Activated CD4-positive, alpha-beta T cell treated with anti-CD3 and anti-CD28 coated beads, Interleukin-2, Interleukin-4, amounts not matched to agents 100 ng/mL and 50 ng/mL, durations not matched to agents 16 hours and 8 hours (primary cell): Measurements from ENCODE around the gene MLEC.
"Not testable (repeated sequence)": the region's sequence is repeated elsewhere in the genome, so short reads cannot be mapped to it uniquely, and the experiment has no call there.

ENCODE experiments used
- DNase-seq: peaks from one replicate; pipeline ENCODE4 v3.0.0-alpha.2; 2020; ENCODE audit warnings: low spot score

Gene MLEC

DNA sequence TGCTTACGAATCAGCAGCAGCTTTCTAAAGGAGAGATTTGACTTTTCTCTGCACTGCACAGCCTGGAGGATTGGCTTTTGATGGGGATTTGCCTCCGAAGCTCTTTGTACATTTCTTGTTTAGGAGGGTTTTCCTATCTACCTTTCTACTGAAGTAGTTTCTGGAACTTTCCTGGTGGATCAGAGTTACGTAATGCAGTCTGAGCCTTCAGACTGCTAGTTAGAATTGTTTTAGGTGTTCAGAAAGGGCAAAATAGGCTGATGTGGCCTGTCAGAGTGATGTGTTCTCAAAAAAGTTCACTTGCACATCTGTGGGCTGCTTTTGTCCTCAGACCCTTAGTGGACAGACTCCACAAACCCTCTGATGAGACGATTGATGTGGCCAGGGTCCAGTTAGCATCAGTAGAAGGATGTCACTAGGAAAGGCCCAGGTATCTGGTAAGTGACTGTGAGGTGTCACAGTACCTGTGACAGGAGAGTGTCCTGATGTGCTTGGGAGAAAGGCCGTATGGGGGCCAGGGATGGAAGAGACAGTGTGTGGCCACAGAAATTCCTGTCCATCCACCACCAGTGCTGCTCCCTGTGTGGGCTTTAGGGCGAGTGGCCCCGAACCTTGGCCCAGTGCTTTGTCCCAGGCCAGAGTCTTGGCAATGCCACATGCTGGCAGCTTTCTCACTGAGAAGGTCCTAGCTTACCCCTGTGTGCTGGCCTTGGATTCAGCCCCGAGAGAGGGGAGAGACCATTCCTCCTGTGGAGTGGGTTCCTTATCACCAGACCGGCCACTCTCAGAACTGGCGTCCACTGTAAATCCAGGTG, 34.2 kb downstream of the MLEC start:
- DNase-seq, result no peak

DNA sequence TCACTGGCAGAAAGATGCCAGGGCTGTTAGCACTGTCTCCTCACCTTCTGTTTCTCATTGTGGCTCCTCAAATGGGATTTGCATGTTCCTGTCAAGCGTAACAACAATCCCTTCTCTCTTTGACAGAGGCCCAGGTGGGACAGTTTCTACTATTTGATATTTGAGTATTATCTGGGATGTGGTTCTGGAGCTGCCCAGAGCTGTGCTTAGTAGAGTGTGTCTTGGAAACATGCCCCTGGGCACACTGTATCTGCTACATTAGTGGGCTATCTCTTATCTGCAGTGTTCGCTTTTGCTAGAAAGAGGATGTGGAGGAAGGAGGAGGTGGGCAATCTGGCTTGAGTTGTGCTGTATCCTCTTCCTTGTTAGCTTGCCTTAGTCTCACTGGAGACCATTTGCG, 34.9 kb downstream of the MLEC start:
- DNase-seq, result no peak

DNA sequence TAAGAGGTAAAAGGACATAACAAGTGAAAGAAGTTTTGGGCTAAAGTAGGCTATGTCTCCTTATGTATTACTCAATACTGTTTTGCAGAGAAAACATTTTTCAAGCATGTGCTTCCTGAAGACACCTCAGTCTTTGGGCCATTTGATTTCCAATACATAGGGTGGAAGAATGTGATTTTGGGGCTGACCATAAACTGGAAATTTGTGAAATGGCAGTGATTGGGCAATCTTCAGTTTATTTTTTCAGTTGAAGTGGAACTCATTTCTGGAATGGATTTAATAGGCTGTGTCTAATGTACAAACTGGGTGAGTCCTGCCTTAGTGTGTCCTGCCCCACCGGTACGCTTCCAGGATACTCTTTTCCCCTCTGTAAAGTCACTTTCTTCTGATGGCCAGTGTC, 35.8 kb downstream of the MLEC start:
- no peak for DNase-seq

GRCh38 chr12:120724720-120725119, 37.8 kb downstream of the MLEC start:
- no peak for DNase-seq

- DNase-seq, result no peak
Measured at GRCh38 chr12:120725151-120725658, 38.3 kb downstream of the MLEC start.

GRCh38 chr12:120725659-120726509, 38.9 kb downstream of the MLEC start, which contains the start of gene ACADS:
ACADS (plus strand) TSS chr12:120725826; CDS start chr12:120725886, 60 bp downstream.
- DNase-seq, result peak; percentile 88

GRCh38 chr12:120726510-120726793, 39.5 kb downstream of the MLEC start:
- no peak for DNase-seq

DNA sequence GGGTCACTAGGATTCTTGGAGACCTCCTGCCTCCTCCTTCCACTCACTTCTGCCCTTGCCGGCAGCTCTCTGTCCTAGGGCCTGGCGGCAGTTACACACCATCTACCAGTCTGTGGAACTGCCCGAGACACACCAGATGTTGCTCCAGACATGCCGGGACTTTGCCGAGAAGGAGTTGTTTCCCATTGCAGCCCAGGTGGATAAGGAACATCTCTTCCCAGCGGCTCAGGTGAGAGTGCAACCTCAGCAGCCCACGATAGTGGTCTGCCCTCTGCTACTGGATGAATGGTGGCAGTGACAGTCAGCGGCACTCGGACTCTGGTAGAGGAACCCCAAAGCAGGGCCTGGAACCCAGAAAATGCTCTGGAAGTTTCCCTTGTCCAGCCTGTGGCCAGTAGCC, 40.0 kb downstream of the MLEC start:
- no peak for DNase-seq

- not testable (repeated sequence) for DNase-seq
Measured at GRCh38 chr12:120732198-120732597, 45.2 kb downstream of the MLEC start.

DNA sequence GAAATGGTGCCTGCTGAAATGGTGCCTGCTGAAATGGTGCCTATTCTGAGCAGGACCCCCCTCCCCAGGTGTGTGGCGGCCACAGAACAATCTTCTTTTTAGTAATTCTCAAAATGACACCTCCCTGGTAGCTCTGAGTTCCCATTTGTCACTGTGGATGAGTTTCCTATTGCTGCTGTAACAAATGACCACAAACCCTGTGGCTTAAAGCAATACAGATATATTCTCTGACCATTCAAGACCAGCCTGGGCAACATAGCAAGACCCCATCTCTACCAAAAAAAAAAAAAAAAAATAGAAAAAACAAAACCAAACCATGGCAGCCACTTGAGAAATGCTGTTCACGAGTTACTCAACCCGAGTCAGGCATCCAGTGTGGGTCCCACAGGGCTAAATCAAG, 46.6 kb downstream of the MLEC start:
- no peak for DNase-seq

- no peak for DNase-seq
Measured at GRCh38 chr12:120734210-120734609, 47.3 kb downstream of the MLEC start.

- no peak for DNase-seq
Measured at GRCh38 chr12:120735181-120735580, 48.2 kb downstream of the MLEC start.

DNA sequence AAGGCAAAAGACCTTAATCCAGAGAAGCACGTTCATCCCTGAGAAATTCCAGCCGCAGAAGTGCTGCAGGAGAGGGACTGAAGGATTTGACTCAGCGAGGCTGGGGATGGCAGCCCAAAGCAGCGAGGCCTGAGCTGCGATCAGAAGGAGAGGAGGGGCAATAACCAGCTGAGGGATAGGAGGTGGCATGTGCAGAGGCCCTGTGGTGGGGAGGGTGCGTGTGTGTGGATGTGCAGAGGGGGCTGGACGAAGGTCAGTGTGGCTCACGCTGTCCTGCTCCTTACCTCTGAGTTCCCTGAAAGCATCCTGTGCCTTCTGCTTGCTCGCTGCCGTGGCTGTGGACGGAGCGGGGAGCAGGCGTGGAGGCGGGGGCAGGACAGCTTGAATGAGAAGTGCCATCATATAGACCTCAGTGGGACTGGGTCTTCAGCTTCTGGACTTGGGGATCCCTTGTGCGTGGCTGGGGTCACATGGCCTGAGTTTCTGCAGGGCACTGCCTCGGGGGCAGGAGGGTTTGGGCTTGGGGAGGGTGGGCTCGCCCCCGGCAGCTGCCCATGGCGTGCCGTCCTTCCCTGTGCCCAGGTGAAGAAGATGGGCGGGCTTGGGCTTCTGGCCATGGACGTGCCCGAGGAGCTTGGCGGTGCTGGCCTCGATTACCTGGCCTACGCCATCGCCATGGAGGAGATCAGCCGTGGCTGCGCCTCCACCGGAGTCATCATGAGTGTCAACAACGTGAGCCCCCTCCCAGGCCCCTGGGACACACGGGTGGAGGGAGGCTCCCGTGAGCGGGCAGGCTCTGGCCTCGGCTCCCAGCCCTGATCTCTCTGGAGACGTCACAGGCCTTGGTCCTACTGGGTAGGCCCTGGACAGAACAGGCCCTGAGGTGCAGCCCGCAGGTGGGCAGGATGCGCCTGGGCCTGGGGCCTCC, 49.7 kb downstream of the MLEC start:
- DNase-seq, result no peak

GRCh38 chr12:120737557-120738251, 50.8 kb downstream of the MLEC start:
- no peak for DNase-seq

DNA sequence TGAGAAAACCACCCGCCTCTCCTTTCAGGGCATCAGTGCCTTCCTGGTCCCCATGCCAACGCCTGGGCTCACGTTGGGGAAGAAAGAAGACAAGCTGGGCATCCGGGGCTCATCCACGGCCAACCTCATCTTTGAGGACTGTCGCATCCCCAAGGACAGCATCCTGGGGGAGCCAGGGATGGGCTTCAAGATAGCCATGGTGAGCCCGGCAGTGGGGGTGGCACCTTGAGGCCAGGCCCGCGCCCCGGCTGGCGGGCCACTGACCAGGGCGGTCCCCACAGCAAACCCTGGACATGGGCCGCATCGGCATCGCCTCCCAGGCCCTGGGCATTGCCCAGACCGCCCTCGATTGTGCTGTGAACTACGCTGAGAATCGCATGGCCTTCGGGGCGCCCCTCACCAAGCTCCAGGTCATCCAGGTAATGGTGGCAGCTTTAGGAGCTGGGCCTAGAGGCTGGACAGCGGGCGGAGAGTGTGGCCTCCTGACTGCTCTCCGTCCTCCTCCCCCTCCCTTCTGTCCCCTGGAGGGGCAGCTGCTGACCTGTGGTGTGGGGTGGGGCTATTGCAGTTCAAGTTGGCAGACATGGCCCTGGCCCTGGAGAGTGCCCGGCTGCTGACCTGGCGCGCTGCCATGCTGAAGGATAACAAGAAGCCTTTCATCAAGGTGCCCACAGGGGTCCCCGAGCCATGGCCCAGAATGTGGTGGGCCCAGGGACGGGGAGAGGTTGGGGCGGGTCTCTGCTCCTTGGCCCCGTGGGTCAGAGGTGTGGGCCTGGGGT, 51.5 kb downstream of the MLEC start:
- DNase-seq, result no peak

DNA sequence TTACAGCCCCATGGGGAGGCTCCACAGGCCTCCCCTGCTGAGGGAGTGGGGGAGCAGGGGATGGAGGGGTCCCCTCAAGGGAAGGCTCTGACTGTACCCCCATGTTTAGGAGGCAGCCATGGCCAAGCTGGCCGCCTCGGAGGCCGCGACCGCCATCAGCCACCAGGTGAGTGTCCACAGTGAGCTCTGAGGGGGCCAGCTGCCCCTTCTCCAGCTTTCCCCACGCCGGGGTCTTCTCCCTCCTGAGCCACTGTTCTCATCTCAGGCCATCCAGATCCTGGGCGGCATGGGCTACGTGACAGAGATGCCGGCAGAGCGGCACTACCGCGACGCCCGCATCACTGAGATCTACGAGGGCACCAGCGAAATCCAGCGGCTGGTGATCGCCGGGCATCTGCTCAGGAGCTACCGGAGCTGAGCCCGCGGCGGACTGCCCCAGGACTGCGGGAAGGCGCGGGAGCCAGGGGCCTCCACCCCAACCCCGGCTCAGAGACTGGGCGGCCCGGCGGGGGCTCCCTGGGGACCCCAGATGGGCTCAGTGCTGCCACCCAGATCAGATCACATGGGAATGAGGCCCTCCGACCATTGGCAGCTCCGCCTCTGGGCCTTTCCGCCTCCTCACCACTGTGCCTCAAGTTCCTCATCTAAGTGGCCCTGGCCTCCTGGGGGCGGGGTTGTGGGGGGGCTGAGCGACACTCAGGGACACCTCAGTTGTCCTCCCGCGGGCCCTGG, 52.2 kb downstream of the MLEC start:
- DNase-seq, result no peak

- DNase-seq, result no peak
Measured at GRCh38 chr12:120739821-120740613, 53.1 kb downstream of the MLEC start.

DNA sequence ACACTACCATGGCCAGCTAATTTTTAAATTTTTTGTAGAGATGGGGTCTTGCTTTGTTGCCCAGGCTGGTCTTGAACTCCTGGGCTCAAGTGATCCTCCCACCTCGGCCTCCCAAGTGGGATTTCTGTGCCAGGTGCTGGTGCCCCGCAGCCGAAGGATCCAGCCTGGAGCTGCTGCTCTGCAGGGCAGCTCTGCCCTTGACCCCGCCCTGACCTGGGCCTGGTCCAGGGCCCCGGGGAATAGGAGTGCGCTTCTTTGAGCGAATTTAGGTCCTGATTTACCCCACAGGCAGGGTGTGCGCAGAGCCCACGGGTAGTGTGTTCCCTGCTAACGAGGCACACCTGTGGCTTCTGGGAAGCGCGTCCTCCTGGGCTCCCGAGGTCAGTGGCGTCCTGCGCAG, 53.9 kb downstream of the MLEC start:
- DNase-seq, result no peak
